GM12875 (cell line): ENCODE measurements around the gene CCDC70.

Experiments
- H3K4me3 ChIP-seq: one replicate; pipeline ENCODE4 v1.5.1; 2011; ENCODE audit warnings: low read depth, low read length, control low read depth
- TF ChIP-seq, protein P1 (sequence below): IDR thresholded peaks from 2 replicates; pipeline ENCODE4 v1.5.1; 2011; ENCODE audit warnings: low read depth, mild to moderate bottlenecking, control low read depth, inconsistent platforms, low read length, moderate library complexity, borderline replicate concordance; ENCODE audit not compliant: insufficient read depth

CCDC70 gene

DNA sequence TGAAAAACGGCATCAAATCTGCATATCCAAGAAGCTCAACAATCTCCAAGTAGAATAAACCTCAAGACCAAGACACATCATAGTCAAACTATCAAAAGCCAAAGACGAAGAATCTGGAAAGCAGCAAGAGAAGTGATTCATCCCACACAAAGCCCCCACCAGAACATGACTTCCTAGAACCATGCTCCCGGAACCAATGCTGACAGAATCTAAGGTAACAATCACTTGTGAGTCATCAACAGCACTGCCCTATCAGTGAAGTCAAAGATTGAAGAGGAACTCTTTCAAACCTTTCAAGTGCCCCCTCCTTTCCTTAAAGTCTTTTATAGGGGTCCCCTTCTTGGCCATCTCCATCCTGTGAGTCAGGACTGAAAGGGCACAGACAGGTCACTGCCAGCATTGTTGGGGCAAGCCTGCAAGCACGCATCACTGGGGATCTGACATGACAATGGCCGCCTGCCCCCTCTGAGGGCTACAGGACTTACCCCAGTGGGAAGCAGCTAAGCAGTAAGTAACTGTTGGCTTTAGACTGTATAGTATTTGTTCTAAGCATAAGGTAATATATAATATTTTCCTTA lies at the start of gene CCDC70:
TSS of gene CCDC70 (plus strand) at position 247 of the 578 bp plus-strand sequence. CDS start 3,443 bp downstream, outside the sequence.
- no peak within 1 kb of the TSS for H3K4me3 ChIP-seq
- TF ChIP-seq, protein P1, sequence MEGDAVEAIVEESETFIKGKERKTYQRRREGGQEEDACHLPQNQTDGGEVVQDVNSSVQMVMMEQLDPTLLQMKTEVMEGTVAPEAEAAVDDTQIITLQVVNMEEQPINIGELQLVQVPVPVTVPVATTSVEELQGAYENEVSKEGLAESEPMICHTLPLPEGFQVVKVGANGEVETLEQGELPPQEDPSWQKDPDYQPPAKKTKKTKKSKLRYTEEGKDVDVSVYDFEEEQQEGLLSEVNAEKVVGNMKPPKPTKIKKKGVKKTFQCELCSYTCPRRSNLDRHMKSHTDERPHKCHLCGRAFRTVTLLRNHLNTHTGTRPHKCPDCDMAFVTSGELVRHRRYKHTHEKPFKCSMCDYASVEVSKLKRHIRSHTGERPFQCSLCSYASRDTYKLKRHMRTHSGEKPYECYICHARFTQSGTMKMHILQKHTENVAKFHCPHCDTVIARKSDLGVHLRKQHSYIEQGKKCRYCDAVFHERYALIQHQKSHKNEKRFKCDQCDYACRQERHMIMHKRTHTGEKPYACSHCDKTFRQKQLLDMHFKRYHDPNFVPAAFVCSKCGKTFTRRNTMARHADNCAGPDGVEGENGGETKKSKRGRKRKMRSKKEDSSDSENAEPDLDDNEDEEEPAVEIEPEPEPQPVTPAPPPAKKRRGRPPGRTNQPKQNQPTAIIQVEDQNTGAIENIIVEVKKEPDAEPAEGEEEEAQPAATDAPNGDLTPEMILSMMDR: no peak

DNA sequence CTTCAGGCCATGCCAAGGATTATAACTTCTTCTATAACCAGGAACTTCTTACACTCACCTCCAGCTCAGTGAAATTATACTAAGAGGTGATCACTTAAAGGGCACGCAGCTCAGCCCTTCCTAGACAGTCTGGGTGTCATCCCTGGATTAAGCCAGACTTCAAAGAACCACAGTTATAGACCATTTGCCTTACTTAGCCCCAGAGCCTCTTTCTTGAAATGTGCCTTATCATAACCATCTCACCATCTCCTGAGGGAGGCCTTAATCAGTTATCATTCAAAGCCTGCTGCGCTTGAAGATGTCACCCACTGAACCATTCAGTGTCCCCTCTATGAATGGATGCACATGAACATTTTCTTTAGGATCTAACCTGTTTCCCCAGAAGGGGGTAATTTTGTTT lies 47.7 kb upstream of the CCDC70 start:
- no peak overlapping the region for H3K4me3 ChIP-seq
- TF ChIP-seq, protein P1: no peak

DNA sequence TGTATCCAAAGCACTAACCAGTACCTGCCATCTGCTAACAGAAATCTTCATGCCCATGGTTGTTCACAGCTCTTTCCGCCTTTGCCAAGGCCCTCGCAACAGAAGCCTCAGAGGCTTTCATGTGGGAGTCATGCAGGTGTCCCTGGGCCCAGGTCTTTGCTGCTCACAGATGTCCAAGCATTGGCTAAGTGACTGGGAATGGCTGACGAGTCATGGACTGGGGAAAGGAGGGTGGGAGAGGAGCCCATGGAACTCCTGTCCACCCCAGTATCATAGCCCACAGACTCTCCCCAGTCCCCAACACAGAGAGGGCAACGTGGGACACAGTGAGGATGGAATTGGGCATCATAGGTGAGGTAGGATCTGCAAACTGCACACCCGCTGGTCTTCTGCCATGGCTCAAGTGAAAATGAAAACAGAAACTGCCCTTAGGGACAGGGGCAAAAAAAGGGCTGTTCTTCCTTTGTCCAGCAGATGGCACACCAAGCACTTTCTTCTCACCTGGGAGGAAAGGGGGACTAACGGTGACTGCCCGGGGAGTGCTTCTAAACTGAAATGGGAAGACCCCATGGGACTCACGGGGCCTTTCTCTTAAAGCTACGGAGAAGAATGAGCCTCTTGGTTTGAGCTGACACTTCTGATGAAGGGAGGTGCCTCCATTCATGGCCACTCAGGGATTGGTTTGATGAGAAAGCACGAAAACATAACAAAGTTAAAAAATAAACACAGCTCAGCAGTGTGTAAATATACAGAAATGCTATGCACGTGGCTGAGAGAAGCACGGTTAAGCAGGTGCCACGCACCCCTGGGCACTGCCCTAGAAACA lies 46.7 kb upstream of the CCDC70 start:
- TF ChIP-seq, protein P1: peak; percentile 82
- no peak overlapping the region for H3K4me3 ChIP-seq

DNA sequence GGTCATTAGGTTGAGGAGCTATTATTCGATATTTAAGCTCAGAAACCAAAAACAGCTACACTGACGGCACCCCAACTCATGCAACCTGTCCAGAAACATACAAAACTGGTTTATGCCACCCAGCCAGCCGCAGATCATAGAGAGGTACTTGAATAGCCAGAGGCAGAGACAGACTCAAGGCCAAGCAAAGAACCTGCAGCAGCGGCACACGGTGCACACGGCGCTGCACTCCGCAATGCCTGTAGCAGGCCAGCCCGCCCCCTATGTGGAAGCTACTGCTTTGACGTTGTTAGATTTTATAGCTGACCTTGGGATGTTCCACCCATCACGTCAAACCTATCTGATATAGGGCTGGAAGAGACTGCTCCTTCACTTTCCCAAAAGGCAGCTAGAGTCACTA lies 45.9 kb upstream of the CCDC70 start:
- TF ChIP-seq, protein P1: no peak
- H3K4me3 ChIP-seq: no peak overlapping the region

DNA sequence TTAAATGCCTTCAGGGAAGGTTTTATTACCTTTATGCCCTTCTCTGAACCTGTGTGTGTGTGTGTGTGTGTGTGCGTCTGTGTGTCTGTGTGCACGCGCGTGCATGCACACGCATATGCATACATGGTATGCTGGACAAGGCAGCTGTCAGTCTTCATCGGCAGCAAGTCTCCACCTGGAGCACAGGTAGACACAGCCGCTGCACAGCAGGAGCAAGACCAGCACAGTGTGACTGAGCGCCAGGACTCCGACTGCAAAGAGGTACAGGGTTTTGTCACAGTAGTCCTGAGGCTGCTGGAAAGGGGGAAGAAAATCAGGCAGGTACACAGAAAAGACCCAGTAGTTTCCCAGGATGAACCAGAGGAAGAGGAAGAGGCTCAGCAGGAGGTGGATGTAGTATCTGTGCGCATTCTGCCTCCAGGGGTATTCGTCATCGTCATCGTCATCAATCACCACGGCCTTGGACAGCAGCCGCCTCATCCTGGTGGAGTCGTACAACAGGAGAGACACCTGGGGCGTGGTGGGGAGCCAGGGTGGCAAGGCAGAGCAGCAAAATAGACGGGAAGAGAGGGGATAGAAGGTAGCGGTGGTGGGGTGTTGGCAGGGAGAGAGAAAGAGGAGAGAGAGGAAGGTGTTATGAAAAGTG lies 45.0 kb upstream of the CCDC70 start:
- TF ChIP-seq, protein P1: no peak
- H3K4me3 ChIP-seq: no peak overlapping the region

DNA sequence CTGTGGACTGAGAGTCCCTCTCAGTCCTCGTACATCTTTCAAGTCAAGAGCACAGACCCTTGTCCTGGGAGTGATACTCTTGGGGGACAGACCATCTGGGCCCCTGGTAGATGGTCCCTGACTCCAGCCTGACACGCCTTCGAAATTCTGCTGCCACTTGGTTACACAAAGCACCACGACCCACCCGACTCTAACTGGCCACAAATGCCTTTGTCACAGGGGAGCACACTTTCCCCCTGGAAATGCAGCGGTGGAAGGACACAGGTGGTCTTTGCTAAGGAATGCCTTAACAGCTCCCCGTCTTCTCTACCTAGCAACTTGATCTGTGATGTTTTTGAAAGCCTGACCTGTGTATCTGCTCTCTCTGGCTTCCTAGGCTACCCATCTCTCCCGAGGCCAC lies 44.1 kb upstream of the CCDC70 start:
- TF ChIP-seq, protein P1: no peak
- no peak overlapping the region for H3K4me3 ChIP-seq
